HepG2 (cell line): ENCODE data around the gene RGS7. TPM values are rescaled to one million over a fixed set of nuclear protein-coding genes. Genes with fewer than 3 reads are reported as not detected.

ENCODE experiments used
- ATAC-seq: fragments of 200-7000 bp; cut with Tn5 transposase; 3 replicates; pipeline ENCODE4 v1.9.1; 2020; ENCODE audit warnings: mild to moderate bottlenecking, moderate library complexity
- BruUV-seq: library from RNA; stranded (reverse); fragments of 400-500 nt; replicated peaks from 2 replicates; lab custom pipeline; 2021; lab: Mats Ljungman, UMichigan
- CTCF ChIA-PET: fragments of 300-600 bp; formaldehyde crosslinking; extraction: SDS; loops from one replicate; lab custom pipeline; 2021; ENCODE audit warnings: low total read pairs, inconsistent platforms, low intra/inter-chr PET ratio; lab: Yijun Ruan, JAX
- POLR2A ChIA-PET: fragments of 350-600 bp; sonication (Branson Sonifier 250); formaldehyde crosslinking; loops from one replicate; lab custom pipeline; 2020; ENCODE audit warnings: antibody characterized with exemption, inconsistent platforms; lab: Yijun Ruan, JAX
- DNase-seq: peaks from one replicate; pipeline ENCODE4 v3.0.0-alpha.2; 2015; ENCODE audit warnings: low spot score
- FAIRE-seq: peaks from 3 replicates; lab custom pipeline; 2011; peaks lifted over from hg19 to GRCh38; lab: Jason Lieb, UNC
- H2AFZ ChIP-seq: one replicate; pipeline ENCODE4 v1.6.1; 2011; ENCODE audit warnings: low read length, inconsistent platforms
- H3K27ac ChIP-seq: fragments of 300-600 bp; 3 replicates; pipeline ENCODE4 v1.8.0; 2011; ENCODE audit warnings: mixed run types, mild to moderate bottlenecking, mixed read lengths, low read length, inconsistent platforms; ENCODE audit not compliant: insufficient read depth; ENCODE audit errors: extremely low read length
- H3K27me3 ChIP-seq, 2 experiments: fragments of 200-600 bp in 1 of 2; 2 replicates in 1 of 2; 3 replicates in 1 of 2; pipeline versions ENCODE4 v1.6.0 to v1.8.0; 2011; ENCODE audit warnings: low read length in 2 of 2, mild to moderate bottlenecking in 2 of 2, moderate library complexity in 2 of 2, inconsistent platforms in 1 of 2; ENCODE audit not compliant: insufficient read depth in 2 of 2, control insufficient read depth in 1 of 2
- H3K36me3 ChIP-seq, 2 experiments: fragments of 200-600 bp in 1 of 2; replicated peaks in 1 of 2; 2 replicates in 1 of 2; 3 replicates in 1 of 2; pipeline versions ENCODE4 v1.5.1 to v1.8.0; 2011; ENCODE audit warnings: low read length in 2 of 2, inconsistent platforms in 1 of 2; ENCODE audit not compliant: insufficient read depth in 2 of 2, control insufficient read depth in 1 of 2
- H3K4me1 ChIP-seq: 2 replicates; pipeline ENCODE4 v1.5.1; 2012; ENCODE audit warnings: low read length, inconsistent platforms; ENCODE audit not compliant: insufficient read depth
- H3K4me2 ChIP-seq: 2 replicates; pipeline ENCODE4 v1.6.0; 2011; ENCODE audit warnings: low read depth, low read length, inconsistent platforms
- H3K4me3 ChIP-seq, 3 experiments: fragments of 200-600 bp in 1 of 3; sonication (generic), shearing (Covaris generic) in 1 of 3; replicated peaks in 1 of 3; 2 replicates each; pipeline ENCODE4 v1.5.1; 2011 to 2016; ENCODE audit warnings: low read length in 3 of 3, inconsistent platforms in 2 of 3, low read depth in 2 of 3, mild to moderate bottlenecking in 2 of 3, control low read depth in 1 of 3, mixed read lengths in 1 of 3; ENCODE audit not compliant: insufficient read depth in 1 of 3
- H3K79me2 ChIP-seq: one replicate; pipeline ENCODE4 v1.6.1; 2011; ENCODE audit warnings: low read length, inconsistent platforms; ENCODE audit not compliant: insufficient read depth
- H3K9ac ChIP-seq: 2 replicates; pipeline ENCODE4 v1.6.0; 2011; ENCODE audit warnings: mild to moderate bottlenecking, low read depth, low read length, inconsistent platforms; ENCODE audit not compliant: insufficient read depth
- H3K9me3 ChIP-seq: 2 replicates; pipeline ENCODE4 v1.5.1; 2012; ENCODE audit warnings: mild to moderate bottlenecking, low read length
- H4K20me1 ChIP-seq: 2 replicates; pipeline ENCODE4 v1.6.0; 2011; ENCODE audit warnings: inconsistent platforms, mild to moderate bottlenecking, low read length, moderate library complexity; ENCODE audit not compliant: insufficient read depth
- ARNT2 ChIP-seq: sonication (generic); formaldehyde crosslinking; IDR thresholded peaks from 2 replicates; pipeline ENCODE4 v1.8.0; 2022; ENCODE audit warnings: mild to moderate bottlenecking, low read depth, missing genetic modification reagents, moderate library complexity
- ATRX ChIP-seq: sonication (generic); formaldehyde crosslinking; IDR thresholded peaks from 2 replicates; pipeline ENCODE4 v1.4.0; 2020; ENCODE audit warnings: missing genetic modification reagents, borderline replicate concordance
- CCDC6 ChIP-seq: sonication (generic); formaldehyde crosslinking; IDR thresholded peaks from 2 replicates; pipeline ENCODE4 v1.8.1; 2022; ENCODE audit warnings: mild to moderate bottlenecking, missing genetic modification reagents, moderate library complexity
- CEBPZ ChIP-seq: IDR thresholded peaks from 2 replicates; pipeline ENCODE4 v1.6.1; 2012; ENCODE audit warnings: low read length, improper control_type of control experiment
- CERS6 ChIP-seq: sonication (generic); formaldehyde crosslinking; IDR thresholded peaks from 2 replicates; pipeline ENCODE4 v1.5.0; 2020; ENCODE audit warnings: missing genetic modification reagents
- MTF2 ChIP-seq: sonication (generic); formaldehyde crosslinking; IDR thresholded peaks from 2 replicates; pipeline ENCODE4 v1.5.0; 2020; ENCODE audit warnings: missing genetic modification reagents, borderline replicate concordance
- NFE2L1 ChIP-seq: sonication (generic); formaldehyde crosslinking; IDR thresholded peaks from 2 replicates; pipeline ENCODE4 v1.4.0; 2020; ENCODE audit warnings: missing genetic modification reagents, mild to moderate bottlenecking, borderline replicate concordance
- SNAPC2 ChIP-seq: sonication (generic); formaldehyde crosslinking; IDR thresholded peaks from 2 replicates; pipeline ENCODE4 v1.8.1; 2022; ENCODE audit warnings: mild to moderate bottlenecking, missing genetic modification reagents
- TRAFD1 ChIP-seq: sonication (generic); formaldehyde crosslinking; IDR thresholded peaks from 2 replicates; pipeline ENCODE4 v1.5.1; 2020; ENCODE audit warnings: missing genetic modification reagents, mild to moderate bottlenecking, borderline replicate concordance
- ZBTB25 ChIP-seq: IDR thresholded peaks from 2 replicates; pipeline ENCODE4 v1.6.1; 2018; ENCODE audit warnings: missing genetic modification reagents
- ZBTB44 ChIP-seq: sonication (generic); formaldehyde crosslinking; IDR thresholded peaks from 2 replicates; pipeline ENCODE4 v1.4.0; 2020; ENCODE audit warnings: missing genetic modification reagents
- ZNF331 ChIP-seq: sonication (generic); formaldehyde crosslinking; IDR thresholded peaks from 2 replicates; pipeline ENCODE4 v1.4.0; 2020; ENCODE audit warnings: missing genetic modification reagents
- ZNF792 ChIP-seq: IDR thresholded peaks from 2 replicates; pipeline ENCODE4 v1.6.1; 2016
- WGBS: methylation state at CpG from one replicate; pipeline ENCODE4 v1.1.6; 2017; ENCODE audit warnings: low lambda C conversion rate; 5-methylcytosine and 5-hydroxymethylcytosine counted together
- in situ Hi-C: cut with HindIII; loops from 2 replicates; pipeline ENCODE4 v1.10.0; 2017; ENCODE audit warnings: low pct_unique_long_range_greater_than_20kb; ENCODE audit not compliant: extremely low pct_ligation_motif_present
- intact Hi-C: fragments of 100-400 bp; cut with micrococcal nuclease; formaldehyde crosslinking; loops from one replicate; pipeline ENCODE4 v1.10.0; 2022; ENCODE audit not compliant: unreplicated experiment
- polyA plus RNA-seq, 8 experiments: library from polyadenylated mRNA; depleted of rRNA in 3 of 8; stranded (reverse) in 7 of 8; unstranded in 1 of 8; fragments of >200 nt; fragmentation: Illumina TruSeq in 4 of 8; extraction: Trizol in 4 of 8; gene quantifications; 2 replicates each; pipeline versions ENCODE4 v1.2.1 to v1.2.3, GENCODE V29; 2011 to 2016; ENCODE audit warnings: low read depth in 4 of 8, missing spikeins in 1 of 8, mixed read lengths in 1 of 8; ENCODE audit not compliant: insufficient read depth in 1 of 8
- total RNA-seq, 5 experiments: library from RNA; depleted of rRNA; stranded (reverse); fragments of >200 nt; fragmentation: Illumina TruSeq; extraction: Trizol; gene quantifications; 2 replicates each; pipeline ENCODE4 v1.2.3, GENCODE V29; 2016; ENCODE audit warnings: low read depth in 1 of 5
- TF ChIP-seq, protein P1 (sequence below): sonication (generic); formaldehyde crosslinking; IDR thresholded peaks from 2 replicates; pipeline ENCODE4 v1.5.1; 2020; ENCODE audit warnings: mild to moderate bottlenecking, missing genetic modification reagents, moderate library complexity

RGS7 gene
- total and polyA plus RNA-seq, 2 of the 13 experiments (the other 11 are each of a cell fraction or from before 2014, with no cell fraction given): not detected

GRCh38 chr1:240847325-240847724 is 509.7 kb downstream of the RGS7 start (continued):
- TF ChIP-seq TRAFD1: no peak

DNA sequence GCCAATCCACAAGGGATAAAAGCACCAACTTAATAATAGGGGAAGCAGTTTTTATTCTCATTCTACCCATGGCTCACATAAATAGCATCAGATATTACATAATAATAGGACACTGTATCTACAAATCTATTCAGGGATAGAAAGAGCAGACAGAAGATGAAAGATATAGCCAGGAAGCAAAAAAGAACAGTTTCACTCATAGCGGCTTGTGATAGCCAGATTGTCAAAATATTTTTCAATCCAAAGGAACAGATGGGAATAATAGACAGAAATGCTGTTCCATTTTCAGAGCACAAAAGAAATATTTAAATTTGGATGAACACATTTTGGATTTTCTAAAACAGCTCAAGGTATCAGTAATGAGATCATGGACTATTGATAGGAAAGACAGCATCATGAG is 512.5 kb downstream of the RGS7 start:
- H3K4me1 ChIP-seq: no peaks in the 10 kb centered on the region
- no peaks in the 10 kb centered on the region for H3K79me2 ChIP-seq
- in situ Hi-C loops (no loop called here), intact Hi-C loops (no loop called here)
- no peak overlapping the region for H3K9ac ChIP-seq
- no peaks in the 10 kb centered on the region for H4K20me1 ChIP-seq
- no peaks in the 10 kb centered on the region for H3K27me3 ChIP-seq
- no peak overlapping the region for H2AFZ ChIP-seq
- BruUV-seq: no TSS peak
- ATAC-seq (no peak), FAIRE-seq (no peak), DNase-seq (no peak)
- ChIA-PET POLR2A (no interaction called here), CTCF (no interaction called here)
- no peak overlapping the region for H3K4me2 ChIP-seq
- H3K27ac ChIP-seq: no peak overlapping the region
- no peak overlapping the region for H3K4me3 ChIP-seq
- no peaks in the 10 kb centered on the region for H3K9me3 ChIP-seq
- H3K36me3 ChIP-seq: no peaks in the 10 kb centered on the region
- 0% methylated on average over 1 of the region's 1 CpG for WGBS
- TF ChIP-seq CEBPZ: no peak
- TF ChIP-seq MTF2: no peak
- no peak for TF ChIP-seq ZBTB44 (CRISPR knock-in tag)
- no peak for TF ChIP-seq ZBTB25 (CRISPR knock-in tag)
- TF ChIP-seq CCDC6 (CRISPR knock-in tag): no peak
- no peak for TF ChIP-seq ATRX (CRISPR knock-in tag)
- TF ChIP-seq, protein P1, sequence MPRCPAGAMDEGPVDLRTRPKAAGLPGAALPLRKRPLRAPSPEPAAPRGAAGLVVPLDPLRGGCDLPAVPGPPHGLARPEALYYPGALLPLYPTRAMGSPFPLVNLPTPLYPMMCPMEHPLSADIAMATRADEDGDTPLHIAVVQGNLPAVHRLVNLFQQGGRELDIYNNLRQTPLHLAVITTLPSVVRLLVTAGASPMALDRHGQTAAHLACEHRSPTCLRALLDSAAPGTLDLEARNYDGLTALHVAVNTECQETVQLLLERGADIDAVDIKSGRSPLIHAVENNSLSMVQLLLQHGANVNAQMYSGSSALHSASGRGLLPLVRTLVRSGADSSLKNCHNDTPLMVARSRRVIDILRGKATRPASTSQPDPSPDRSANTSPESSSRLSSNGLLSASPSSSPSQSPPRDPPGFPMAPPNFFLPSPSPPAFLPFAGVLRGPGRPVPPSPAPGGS (CRISPR knock-in tag): no peak
- no peak for TF ChIP-seq CERS6 (CRISPR knock-in tag)
- TF ChIP-seq SNAPC2 (CRISPR knock-in tag): no peak
- no peak for TF ChIP-seq NFE2L1
- no peak for TF ChIP-seq ARNT2
- TF ChIP-seq ZNF792: no peak
- TF ChIP-seq ZNF331 (CRISPR knock-in tag): no peak
